Activated CD4-positive, alpha-beta T cell treated with anti-CD3 and anti-CD28 coated beads, Interleukin-2, amount 10 ng/mL, durations not matched to agents 24 days and 14 days (primary cell): ENCODE measurements around the gene CBX6. TPM values are rescaled to one million over a fixed set of nuclear protein-coding genes. Genes with fewer than 3 reads are reported as not detected.

Experiments
- DNase-seq: peaks from one replicate; pipeline ENCODE4 v3.0.0; 2022
- H3K27ac Mint-ChIP-seq: one replicate; pipeline ENCODE4 v1.8.0; 2022; ENCODE audit warnings: mild to moderate bottlenecking, mixed read lengths
- H3K27me3 Mint-ChIP-seq: one replicate; pipeline ENCODE4 v1.8.0; 2022; ENCODE audit warnings: mixed read lengths
- H3K36me3 Mint-ChIP-seq: one replicate; pipeline ENCODE4 v1.8.0; 2022; ENCODE audit warnings: low read depth, mild to moderate bottlenecking, mixed read lengths
- H3K4me1 Mint-ChIP-seq: one replicate; pipeline ENCODE4 v1.8.0; 2021; ENCODE audit warnings: mixed read lengths
- H3K4me3 Mint-ChIP-seq: one replicate; pipeline ENCODE4 v1.8.0; 2022; ENCODE audit warnings: mild to moderate bottlenecking, moderate library complexity, mixed read lengths
- H3K9me3 Mint-ChIP-seq: one replicate; pipeline ENCODE4 v1.8.0; 2021; ENCODE audit warnings: mixed read lengths
- intact Hi-C: fragments of 100-400 bp; cut with micrococcal nuclease; formaldehyde crosslinking; loops from one replicate; pipeline ENCODE4 v1.15.1; 2023
- total RNA-seq: library from RNA; stranded (reverse); gene quantifications from 2 replicates; pipeline ENCODE4 v1.2.3, GENCODE V29; 2022

CBX6 gene
- total RNA-seq, 1 donor from 2014 or later = 180 TPM

GRCh38 chr22:38869663-38870062, 2.4 kb downstream of the CBX6 start:
- Mint-ChIP-seq H3K9me3 (peaks cover under 1% of the 10 kb centered on the region), H3K4me3 (peak overlapping the region; percentile 95), H3K27ac (peak overlapping the region; percentile 94), H3K36me3 (peaks cover 40% of the 10 kb centered on the region), H3K27me3 (no peaks in the 10 kb centered on the region), H3K4me1 (peaks cover 44% of the 10 kb centered on the region)
- intact Hi-C loops = loop anchor here (1.0 to 2.0 kb wide), 6 partner anchors 85 to 283 kb away; partner anchors contain the start of gene CBX7
- DNase-seq = no peak

DNA sequence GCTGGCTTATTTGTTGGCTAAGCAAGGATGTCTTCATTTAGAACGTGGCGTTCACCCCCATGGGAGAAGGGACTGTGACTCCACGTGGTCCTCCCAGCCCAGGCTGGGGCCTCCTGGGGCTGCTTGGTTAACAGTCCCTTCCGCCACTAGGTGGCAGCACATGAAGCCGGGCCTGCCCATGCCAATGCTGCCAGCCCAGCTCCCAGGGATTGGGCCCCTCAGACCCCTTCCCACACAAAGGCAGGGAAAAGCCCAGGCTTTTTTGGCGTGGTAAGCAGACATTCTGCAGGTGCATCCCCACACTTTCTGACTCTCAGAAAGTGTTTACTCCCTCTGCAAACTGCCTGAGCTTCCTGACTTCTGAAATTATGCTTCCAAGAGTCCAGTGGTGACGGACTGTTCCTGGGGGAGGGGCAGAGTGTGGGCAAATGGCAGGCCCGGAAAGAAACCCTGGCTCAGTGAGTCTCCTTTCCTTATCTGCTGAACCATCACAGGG, 3.1 kb downstream of the CBX6 start:
- H3K9me3 Mint-ChIP-seq = no peaks in the 10 kb centered on the region
- peak; percentile 95 for DNase-seq
- no peaks in the 10 kb centered on the region for H3K27me3 Mint-ChIP-seq
- H3K4me3 Mint-ChIP-seq = peak overlapping the region; percentile 26
- peak overlapping the region; percentile 81 for H3K27ac Mint-ChIP-seq
- intact Hi-C loops = loop anchor here (1.0 kb wide), 1 partner anchor 85 kb away; no protein-coding TSS in a partner anchor
- peaks cover 43% of the 10 kb centered on the region for H3K36me3 Mint-ChIP-seq
- H3K4me1 Mint-ChIP-seq = peaks cover 40% of the 10 kb centered on the region

- H3K4me1 Mint-ChIP-seq = peaks cover 34% of the 10 kb centered on the region
- peaks cover 41% of the 10 kb centered on the region for H3K36me3 Mint-ChIP-seq
- H3K9me3 Mint-ChIP-seq = no peaks in the 10 kb centered on the region
- intact Hi-C loops = no loop called here
- DNase-seq = no peak
- H3K27me3 Mint-ChIP-seq = no peaks in the 10 kb centered on the region
- peak overlapping the region; percentile 21 for H3K4me3 Mint-ChIP-seq
- H3K27ac Mint-ChIP-seq = peak overlapping the region; percentile 81
Measured at GRCh38 chr22:38868286-38868721, 3.7 kb downstream of the CBX6 start.

- no peak for DNase-seq
- H3K4me3 Mint-ChIP-seq = no peak overlapping the region
- no peaks in the 10 kb centered on the region for H3K27me3 Mint-ChIP-seq
- peaks cover 41% of the 10 kb centered on the region for H3K36me3 Mint-ChIP-seq
- peaks cover 32% of the 10 kb centered on the region for H3K4me1 Mint-ChIP-seq
- no peaks in the 10 kb centered on the region for H3K9me3 Mint-ChIP-seq
- intact Hi-C loops = no loop called here
- H3K27ac Mint-ChIP-seq = no peak overlapping the region
Measured at GRCh38 chr22:38867471-38868285, 4.3 kb downstream of the CBX6 start.

- intact Hi-C loops = no loop called here
Measured at GRCh38 chr22:38867124-38867455, 4.9 kb downstream of the CBX6 start.

GRCh38 chr22:38866399-38867123, 5.5 kb downstream of the CBX6 start:
- Mint-ChIP-seq H3K27me3 (no peaks in the 10 kb centered on the region), H3K4me1 (peaks cover 28% of the 10 kb centered on the region), H3K36me3 (peaks cover 41% of the 10 kb centered on the region), H3K27ac (no peak overlapping the region), H3K4me3 (no peak overlapping the region), H3K9me3 (no peaks in the 10 kb centered on the region)
- no peak for DNase-seq
- intact Hi-C loops = no loop called here

More at GRCh38 chr22:38867124-38867455, 4.9 kb downstream of the CBX6 start:
- Mint-ChIP-seq H3K27ac (no peak overlapping the region), H3K4me3 (no peak overlapping the region), H3K9me3 (no peaks in the 10 kb centered on the region), H3K27me3 (no peaks in the 10 kb centered on the region), H3K36me3 (peaks cover 41% of the 10 kb centered on the region), H3K4me1 (peaks cover 28% of the 10 kb centered on the region)
- DNase-seq = no peak

- H3K36me3 Mint-ChIP-seq = peaks cover 39% of the 10 kb centered on the region
- intact Hi-C loops = no loop called here
- no peaks in the 10 kb centered on the region for H3K9me3 Mint-ChIP-seq
- peaks cover 28% of the 10 kb centered on the region for H3K4me1 Mint-ChIP-seq
- H3K4me3 Mint-ChIP-seq = no peak overlapping the region
- no peaks in the 10 kb centered on the region for H3K27me3 Mint-ChIP-seq
- no peak overlapping the region for H3K27ac Mint-ChIP-seq
- no peak for DNase-seq
Measured at GRCh38 chr22:38866024-38866398, 6.0 kb downstream of the CBX6 start.

- H3K9me3 Mint-ChIP-seq = no peaks in the 10 kb centered on the region
- H3K36me3 Mint-ChIP-seq = peaks cover 33% of the 10 kb centered on the region
- no peak overlapping the region for H3K27ac Mint-ChIP-seq
- H3K27me3 Mint-ChIP-seq = no peaks in the 10 kb centered on the region
- no peak for DNase-seq
- intact Hi-C loops = no loop called here
- H3K4me3 Mint-ChIP-seq = no peak overlapping the region
- H3K4me1 Mint-ChIP-seq = peaks cover 22% of the 10 kb centered on the region
Measured at GRCh38 chr22:38865201-38866023, 6.6 kb downstream of the CBX6 start.

DNA sequence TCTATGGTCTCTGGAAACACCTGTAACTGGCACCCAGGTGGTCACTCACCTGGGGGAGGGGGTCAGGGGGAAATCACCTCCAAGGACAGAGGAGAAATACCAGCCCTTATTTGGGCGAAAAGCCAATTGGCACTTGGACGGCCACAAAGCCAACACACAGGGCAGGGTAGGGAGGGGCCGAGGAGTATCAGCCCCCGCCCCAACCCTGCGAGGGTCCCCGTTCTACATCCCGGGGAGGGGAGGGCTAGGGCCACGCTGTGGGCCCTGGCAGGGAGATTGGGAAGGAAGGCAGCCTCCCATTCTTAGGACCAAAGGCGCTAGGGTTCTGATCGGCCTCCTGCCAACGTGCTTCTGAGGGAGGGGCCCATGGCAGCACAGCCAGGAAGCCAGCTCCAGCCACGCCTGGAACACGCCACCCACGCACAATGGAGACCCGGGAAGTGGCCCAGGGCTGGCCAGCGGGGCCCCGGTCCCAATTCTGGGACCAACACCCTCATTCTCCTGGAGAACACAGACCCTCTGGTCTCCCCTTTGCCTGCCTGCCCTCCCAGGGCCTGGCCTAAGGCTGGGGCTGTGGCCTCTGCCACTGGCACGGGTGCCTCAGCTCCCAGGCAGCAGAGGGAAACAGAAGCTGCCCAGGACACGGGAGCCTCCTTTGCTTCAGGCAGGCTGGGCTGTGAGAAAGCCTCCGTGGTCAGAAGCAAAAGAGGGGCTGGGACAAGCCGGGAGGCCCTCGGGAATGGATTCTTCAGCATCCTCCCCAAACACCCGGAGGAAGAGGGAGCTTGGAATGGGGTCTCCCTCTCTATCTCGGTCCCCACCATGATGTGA, 7.4 kb downstream of the CBX6 start:
- intact Hi-C loops = no loop called here
- Mint-ChIP-seq H3K36me3 (peaks cover 25% of the 10 kb centered on the region), H3K27ac (peak overlapping the region; percentile 53), H3K4me3 (no peak overlapping the region), H3K4me1 (peaks cover 13% of the 10 kb centered on the region), H3K27me3 (no peaks in the 10 kb centered on the region), H3K9me3 (no peaks in the 10 kb centered on the region)
- DNase-seq = no peak

DNA sequence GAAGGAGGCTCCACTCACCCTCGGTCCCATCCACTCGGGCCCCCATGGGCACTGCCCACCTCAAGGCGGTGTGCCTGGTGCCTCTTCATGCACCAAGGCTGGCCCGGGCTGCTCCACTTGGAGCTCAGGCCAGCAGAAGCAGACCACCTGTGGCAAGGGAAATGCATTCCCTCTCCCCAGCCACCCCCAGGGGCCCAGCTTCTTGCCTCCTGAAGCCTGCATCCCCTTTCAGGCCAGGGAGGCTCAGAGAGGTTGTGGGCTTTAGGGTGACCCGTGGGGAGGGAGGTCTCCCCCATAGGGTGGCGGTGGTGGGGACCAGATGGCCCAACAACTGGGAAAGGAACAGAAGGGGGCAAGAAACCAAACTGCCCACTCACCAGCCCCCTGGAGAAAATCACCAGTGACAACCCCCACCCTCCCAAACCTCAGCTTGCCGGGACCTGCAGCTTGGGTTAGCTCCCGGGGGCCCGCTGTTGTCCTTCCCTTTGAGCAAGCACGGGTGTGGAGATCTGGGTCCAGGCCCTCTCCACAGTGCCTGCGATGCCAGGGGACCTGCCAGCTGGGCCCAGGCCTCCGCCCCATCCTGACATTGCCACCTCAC, 8.4 kb downstream of the CBX6 start:
- no peak overlapping the region for H3K27ac Mint-ChIP-seq
- no peaks in the 10 kb centered on the region for H3K27me3 Mint-ChIP-seq
- H3K4me3 Mint-ChIP-seq = no peak overlapping the region
- H3K36me3 Mint-ChIP-seq = peaks cover 17% of the 10 kb centered on the region
- DNase-seq = no peak
- intact Hi-C loops = no loop called here
- H3K4me1 Mint-ChIP-seq = peaks cover 6% of the 10 kb centered on the region
- H3K9me3 Mint-ChIP-seq = no peaks in the 10 kb centered on the region

DNA sequence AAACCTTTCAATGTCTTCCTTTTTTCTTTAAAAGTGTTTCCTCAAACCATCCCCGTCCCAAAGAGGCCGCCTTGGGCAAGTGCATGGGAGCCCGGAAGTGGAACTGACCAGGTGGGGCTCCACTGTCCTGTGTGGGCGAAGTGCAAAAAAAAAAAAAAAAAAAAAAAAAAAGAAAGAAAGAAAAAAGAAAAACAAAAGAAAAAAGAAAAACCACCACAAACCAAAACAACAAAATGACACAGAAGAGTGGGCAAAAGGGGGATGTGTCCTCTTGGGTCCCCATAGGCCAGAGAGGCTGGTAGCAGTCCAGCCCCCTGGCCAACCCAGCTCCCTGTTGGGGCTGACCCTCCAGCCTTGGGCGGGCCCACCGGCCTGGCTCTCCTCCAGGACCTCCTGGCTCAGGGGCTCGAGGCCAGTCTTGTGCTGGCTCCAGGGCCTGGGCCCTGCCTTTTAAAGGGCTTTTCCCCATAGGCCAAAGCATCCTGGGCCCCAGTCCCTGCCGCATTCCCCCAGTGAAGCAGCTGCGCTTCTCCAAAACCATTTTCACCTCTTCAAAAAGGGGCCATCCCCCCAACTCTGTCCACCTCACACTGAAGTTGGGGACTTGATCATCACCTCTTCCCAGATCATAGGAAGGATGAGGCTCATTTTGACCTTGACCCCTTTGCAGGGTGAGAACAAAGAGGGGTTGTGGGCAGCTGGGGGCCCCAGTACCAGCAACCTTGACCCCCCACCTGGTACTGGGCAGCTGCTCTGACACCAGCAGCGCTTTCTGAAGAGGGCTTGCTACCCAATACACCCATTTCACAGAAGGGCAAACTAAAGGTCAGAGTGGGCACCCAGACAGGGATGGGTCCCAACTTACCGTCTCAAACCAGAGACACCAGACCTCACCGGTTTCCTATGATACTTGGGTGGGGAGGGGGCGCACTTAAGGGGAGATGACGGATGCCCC, 9.4 kb downstream of the CBX6 start:
- Mint-ChIP-seq H3K4me3 (no peak overlapping the region), H3K27ac (no peak overlapping the region), H3K9me3 (no peaks in the 10 kb centered on the region), H3K4me1 (peaks cover 2% of the 10 kb centered on the region), H3K27me3 (peaks cover under 1% of the 10 kb centered on the region), H3K36me3 (peaks cover 8% of the 10 kb centered on the region)
- intact Hi-C loops = no loop called here
- no peak for DNase-seq

- Mint-ChIP-seq H3K4me1 (peaks cover 2% of the 10 kb centered on the region), H3K9me3 (no peaks in the 10 kb centered on the region), H3K27me3 (peaks cover 4% of the 10 kb centered on the region), H3K4me3 (no peak overlapping the region), H3K36me3 (peaks cover 7% of the 10 kb centered on the region), H3K27ac (no peak overlapping the region)
- intact Hi-C loops = no loop called here
- no peak for DNase-seq
Measured at GRCh38 chr22:38861927-38862326, 10.1 kb downstream of the CBX6 start.
